ENCODE data around the gene ANKRD22.

DNA sequence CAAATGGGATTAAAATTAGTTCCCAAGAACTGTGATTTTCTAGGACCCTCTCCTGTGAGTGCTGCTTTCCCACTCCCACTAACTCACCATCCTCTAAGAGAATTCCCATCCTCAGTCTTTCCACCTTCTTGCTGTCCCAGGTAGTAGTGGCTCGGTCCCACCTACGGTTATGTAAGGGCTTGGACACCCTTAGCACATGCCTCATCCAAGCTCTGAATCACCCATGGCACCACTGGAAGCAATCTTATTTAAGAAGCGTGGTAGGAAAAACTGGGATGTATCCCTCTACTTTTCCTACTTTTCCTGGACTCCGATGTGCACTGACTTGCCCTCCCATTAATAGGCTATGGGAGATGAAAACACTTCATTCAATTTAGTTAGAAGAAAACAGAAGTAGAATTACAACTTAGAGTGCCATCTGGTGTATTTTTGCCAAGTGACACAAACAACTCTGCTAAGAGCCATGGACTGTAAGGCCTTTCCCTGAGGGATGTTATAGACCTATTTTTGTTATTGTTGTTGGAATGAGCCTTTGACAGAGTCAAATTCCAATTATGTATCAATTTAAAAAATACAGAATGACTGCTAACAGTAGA is 13.7 kb upstream of the ANKRD22 start:
- TF ChIP-seq POLR2AphosphoS5 (IDR thresholded peaks at IDR 0.05; ENCODE audit: low read depth, low read length): no peak
- TF ChIP-seq POLR2A (IDR thresholded peaks at IDR 0.05; ENCODE audit: low read depth, low read length): no peak
- TF ChIP-seq PAX5 (IDR thresholded peaks at IDR 0.05; ENCODE audit: insufficient read depth, low read length, severe bottlenecking): no peak
- TF ChIP-seq TAF1 (IDR thresholded peaks at IDR 0.05; ENCODE audit: low read depth, low read length): no peak
- TF ChIP-seq SPI1 (IDR thresholded peaks at IDR 0.05; ENCODE audit: low read depth, low read length): no peak
- no peak for TF ChIP-seq POU2F2 (IDR thresholded peaks at IDR 0.05; ENCODE audit: low read depth, low read length)
